ENCODE data around the gene RNASET2. TPM values are rescaled to one million over a fixed set of nuclear protein-coding genes. Genes with fewer than 3 reads are reported as not detected.

The RNASET2 gene
- total RNA-seq (2013) = 415 TPM
- polyA plus RNA-seq = 100 to 1,000 TPM; 432 to 562 (median 493) TPM
- 179 and 314 TPM in 2 replicates for polyA minus RNA-seq
- 24.8 to 259 (median 120) reads per million in 11 experiments for total RNA-seq

GRCh38 chr6:166956444-166957086, at the start of gene RNASET2:
Gene RNASET2, minus strand, starts transcription at chr6:166956550. Its CDS starts 368 bp downstream, at chr6:166956182.
- Histone ChIP-seq H3K9me3 (replicated peaks in 1 of 2; ENCODE audit: control insufficient read depth in 1 of 2, insufficient read depth in 1 of 2, low read length in 2 of 2) (no peaks in the 10 kb centered on the region), H3K27me3 (ENCODE audit: control insufficient read depth in 2 of 2, insufficient read depth in 2 of 2, low read length in 2 of 2) (no peaks in the 10 kb centered on the region), H2AFZ (ENCODE audit: insufficient read depth, low read depth, low read length, poor library complexity, severe bottlenecking) (peak within 1 kb of the TSS; percentile 80), H3K27ac (ENCODE audit: low read depth in 1 of 2, low read length in 2 of 2) (peak within 1 kb of the TSS; percentile 99 to 100), H3K79me2 (ENCODE audit: insufficient read depth, low read length) (peaks cover 63% of the 10 kb centered on the region), H3K4me3 (replicated peaks in 1 of 3; ENCODE audit: low read depth in 2 of 3, low read length in 3 of 3) (peak within 1 kb of the TSS; percentile 85 to 97 (median 95)), H3K4me2 (replicated peaks; ENCODE audit: extremely low read depth, low read length, poor library complexity, severe bottlenecking) (peak within 1 kb of the TSS; percentile 95), H3K36me3 (replicated peaks in 1 of 2; ENCODE audit: control insufficient read depth in 1 of 2, insufficient read depth in 2 of 2, low read length in 2 of 2) (peaks cover 9 to 31% of the 10 kb centered on the region in 2 donors), H3K4me1 (ENCODE audit: control insufficient read depth in 1 of 2, insufficient read depth in 2 of 2, low read length in 2 of 2) (peaks cover 70 to 80% of the 10 kb centered on the region in 2 donors), H3K9ac (ENCODE audit: insufficient read depth, low read length, poor library complexity, severe bottlenecking) (peak within 1 kb of the TSS; percentile 92), H4K20me1 (ENCODE audit: insufficient read depth, low read length) (peaks cover 45% of the 10 kb centered on the region)
- H3K4me3 Mint-ChIP-seq = peak within 1 kb of the TSS; percentile 93 to 97
- H3K9me3 Mint-ChIP-seq = peaks cover 0 to 2% (median 0%) of the 10 kb centered on the region in 7 donors
- DNase-seq = peak; percentile 88 to 93 (median 91)
- H3K27me3 Mint-ChIP-seq (ENCODE audit: low read depth in 3 of 3) = peaks cover 0 to 8% (median 3%) of the 10 kb centered on the region in 3 donors
- peak within 1 kb of the TSS; percentile 98 to 100 (median 100) for H3K27ac Mint-ChIP-seq
- intact Hi-C loops (cut with micrococcal nuclease) = loop anchor here (2.0 to 10.0 kb wide), 4 partner anchors 42 to 332 kb away; partner anchors contain the start of genes CEP43 (in 2 of the 2) and RPS6KA2 (in 2 of the 2)
- peaks cover 69% of the 10 kb centered on the region for H3K4me1 Mint-ChIP-seq
- H3K36me3 Mint-ChIP-seq = peaks cover 29 to 42% of the 10 kb centered on the region in 2 donors
- no peak for TF ChIP-seq CTCF (IDR thresholded peaks at IDR 0.05)
- under 1% methylated on average over 71 of the region's 71 CpGs for WGBS (ENCODE audit: insufficient coverage)

- H3K79me2 ChIP-seq (ENCODE audit: insufficient read depth, low read length) = peaks cover 37% of the 10 kb centered on the region
- intact Hi-C loops (cut with micrococcal nuclease) = no loop called here
- Mint-ChIP-seq H3K9me3 (no peaks in the 10 kb centered on the region), H3K27ac (peak overlapping the region in 4 of 7 donors; percentile 2 to 66 (median 37)), H3K36me3 (peaks cover 36 to 53% of the 10 kb centered on the region in 2 donors), H3K4me3 (no peak overlapping the region), H3K4me1 (peaks cover 13% of the 10 kb centered on the region), H3K27me3 (ENCODE audit: low read depth in 3 of 3) (no peaks in the 10 kb centered on the region)
- no peak overlapping the region for H3K4me3 ChIP-seq (replicated peaks in 1 of 3; ENCODE audit: low read depth in 2 of 3, low read length in 3 of 3)
- H3K4me1 ChIP-seq (ENCODE audit: control insufficient read depth in 1 of 2, insufficient read depth in 2 of 2, low read length in 2 of 2) = peaks cover 0 to 5% of the 10 kb centered on the region in 2 donors
- no peaks in the 10 kb centered on the region for H4K20me1 ChIP-seq (ENCODE audit: insufficient read depth, low read length)
- H3K27ac ChIP-seq (ENCODE audit: low read depth in 1 of 2, low read length in 2 of 2) = no peak overlapping the region
- no peaks in the 10 kb centered on the region for H3K9me3 ChIP-seq (replicated peaks in 1 of 2; ENCODE audit: control insufficient read depth in 1 of 2, insufficient read depth in 1 of 2, low read length in 2 of 2)
- H2AFZ ChIP-seq (ENCODE audit: insufficient read depth, low read depth, low read length, poor library complexity, severe bottlenecking) = no peak overlapping the region
- WGBS (ENCODE audit: insufficient coverage) = 95% methylated on average over 9 of the region's 12 CpGs
- H3K27me3 ChIP-seq (ENCODE audit: control insufficient read depth in 2 of 2, insufficient read depth in 2 of 2, low read length in 2 of 2) = no peaks in the 10 kb centered on the region
- DNase-seq = no peak
- no peak overlapping the region for H3K4me2 ChIP-seq (replicated peaks; ENCODE audit: extremely low read depth, low read length, poor library complexity, severe bottlenecking)
- H3K36me3 ChIP-seq (replicated peaks in 1 of 2; ENCODE audit: control insufficient read depth in 1 of 2, insufficient read depth in 2 of 2, low read length in 2 of 2) = peaks cover 27 to 53% of the 10 kb centered on the region in 2 donors
- no peak for TF ChIP-seq CTCF (IDR thresholded peaks at IDR 0.05)
- H3K9ac ChIP-seq (ENCODE audit: insufficient read depth, low read length, poor library complexity, severe bottlenecking) = no peak overlapping the region
Measured at GRCh38 chr6:167005350-167006159, 49.2 kb upstream of the RNASET2 start.

All from CD14-positive monocyte (primary cell).